WERI-Rb-1 (cell line): ENCODE results near the gene SLC25A51.

ENCODE experiments used
- DNase-seq: peaks from one replicate; pipeline ENCODE4 v3.0.0-alpha.2; 2020
- H3K27ac ChIP-seq: fragments of 250-450 bp; sonication (Bioruptor Pico); 2 replicates; pipeline ENCODE4 v1.5.1; 2020; ENCODE audit warnings: mild to moderate bottlenecking, moderate library complexity
- H3K27me3 ChIP-seq: fragments of 250-450 bp; sonication (Bioruptor Pico); 2 replicates; pipeline ENCODE4 v1.5.1; 2021; ENCODE audit warnings: mild to moderate bottlenecking, low read depth, moderate library complexity; ENCODE audit not compliant: insufficient read depth, severe bottlenecking
- H3K36me3 ChIP-seq: fragments of 250-450 bp; sonication (Bioruptor Pico); 2 replicates; pipeline ENCODE4 v1.5.1; 2020; ENCODE audit warnings: mild to moderate bottlenecking, moderate library complexity
- H3K4me3 ChIP-seq: 2 replicates; pipeline ENCODE4 v1.5.1; 2011; ENCODE audit warnings: low read depth, mild to moderate bottlenecking, control low read depth, low read length
- H3K9me3 ChIP-seq: fragments of 250-450 bp; sonication (Bioruptor Pico); 2 replicates; pipeline ENCODE4 v1.5.1; 2021; ENCODE audit warnings: mild to moderate bottlenecking, moderate library complexity; ENCODE audit not compliant: severe bottlenecking
- CTCF ChIP-seq: IDR thresholded peaks from 2 replicates; pipeline ENCODE4 v1.5.1; 2011; ENCODE audit warnings: low read depth, mild to moderate bottlenecking, control low read depth, inconsistent platforms, low read length

Gene SLC25A51

DNA sequence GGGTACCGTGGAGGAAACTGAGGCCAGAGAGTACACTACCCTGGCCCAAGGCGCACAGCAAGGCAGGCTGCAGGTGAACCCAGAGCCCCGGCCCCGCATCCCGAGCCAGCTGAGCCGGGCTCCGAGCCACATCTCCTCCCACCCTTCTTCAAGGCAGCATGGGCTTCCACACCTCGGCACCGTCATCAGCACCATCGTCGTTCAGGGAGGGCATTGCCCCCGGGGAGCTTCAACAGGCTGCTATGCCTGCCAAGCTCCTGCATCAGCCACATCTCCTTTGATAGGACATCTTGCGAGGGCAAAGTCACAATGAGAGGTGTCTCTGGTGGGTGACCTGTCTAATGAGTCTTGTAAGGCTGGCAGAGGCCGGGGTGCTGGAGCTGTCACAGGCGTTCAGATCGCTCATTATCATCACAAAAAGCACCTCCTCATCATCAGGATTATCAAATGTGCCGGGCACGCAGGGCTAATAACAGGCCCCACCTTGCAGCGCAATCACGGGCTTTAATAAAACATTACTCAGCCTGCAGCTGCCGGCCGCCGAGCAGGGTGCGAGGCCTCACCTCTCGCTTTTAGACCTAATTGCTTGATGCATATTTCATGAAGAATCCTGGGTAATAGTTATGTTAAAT, 20.0 kb upstream of the SLC25A51 start:
- Histone ChIP-seq H3K4me3 (no peak overlapping the region), H3K27ac (no peak overlapping the region), H3K9me3 (no peaks in the 10 kb centered on the region), H3K27me3 (no peaks in the 10 kb centered on the region), H3K36me3 (peaks cover 48% of the 10 kb centered on the region)
- DNase-seq, result no peak
- no peak for TF ChIP-seq CTCF

GRCh38 chr9:37923118-37923795, 19.3 kb upstream of the SLC25A51 start:
- Histone ChIP-seq H3K27me3 (no peaks in the 10 kb centered on the region), H3K9me3 (no peaks in the 10 kb centered on the region), H3K4me3 (no peak overlapping the region), H3K36me3 (peaks cover 45% of the 10 kb centered on the region), H3K27ac (no peak overlapping the region)
- TF ChIP-seq CTCF, result no peak
- peak; percentile 56 for DNase-seq

- Histone ChIP-seq H3K4me3 (no peak overlapping the region), H3K27me3 (no peaks in the 10 kb centered on the region), H3K9me3 (no peaks in the 10 kb centered on the region), H3K36me3 (peaks cover 48% of the 10 kb centered on the region), H3K27ac (no peak overlapping the region)
- TF ChIP-seq CTCF, result no peak
- DNase-seq, result no peak
These were observed 18.6 kb upstream of the SLC25A51 start for GRCh38 chr9:37922363-37923117.

GRCh38 chr9:37921546-37922300, 17.8 kb upstream of the SLC25A51 start:
- TF ChIP-seq CTCF, result no peak
- H3K9me3 ChIP-seq, result no peaks in the 10 kb centered on the region
- peaks cover 50% of the 10 kb centered on the region for H3K36me3 ChIP-seq
- no peak overlapping the region for H3K27ac ChIP-seq
- H3K4me3 ChIP-seq, result no peak overlapping the region
- H3K27me3 ChIP-seq, result no peaks in the 10 kb centered on the region
- DNase-seq, result no peak

- no peak for TF ChIP-seq CTCF
- Histone ChIP-seq H3K27ac (no peak overlapping the region), H3K27me3 (no peaks in the 10 kb centered on the region), H3K36me3 (peaks cover 51% of the 10 kb centered on the region), H3K9me3 (no peaks in the 10 kb centered on the region), H3K4me3 (no peak overlapping the region)
- DNase-seq, result no peak
These were observed 17.2 kb upstream of the SLC25A51 start for GRCh38 chr9:37921168-37921510.
